Hematopoietic multipotent progenitor cell treated with erythropoietin and hydrocortisone succinate and interleukin-3 and kit ligand, for 17 days (in vitro differentiated cells): Measurements from ENCODE around the gene SKI.
"Not testable (repeated sequence)": the region's sequence is repeated elsewhere in the genome, so short reads cannot be mapped to it uniquely, and the experiment has no call there.

Experiments
- DNase-seq: peaks from one replicate; pipeline ENCODE4 v3.0.0-alpha.2; 2015; ENCODE audit warnings: low spot score

The SKI gene

GRCh38 chr1:2242814-2243725 lies 15.0 kb downstream of the SKI start:
- no peak for DNase-seq

GRCh38 chr1:2247045-2247394 lies 18.9 kb downstream of the SKI start:
- DNase-seq: not testable (repeated sequence)

GRCh38 chr1:2247760-2248126 lies 19.6 kb downstream of the SKI start:
- DNase-seq: no peak

- DNase-seq: no peak
These were observed 20.2 kb downstream of the SKI start for GRCh38 chr1:2248127-2248826.

GRCh38 chr1:2248854-2249558 lies 20.9 kb downstream of the SKI start:
- no peak for DNase-seq

- DNase-seq: no peak
These were observed 21.4 kb downstream of the SKI start for GRCh38 chr1:2249559-2249906.

- DNase-seq: no peak
These were observed 22.7 kb downstream of the SKI start for GRCh38 chr1:2250721-2251281.

- DNase-seq: no peak
These were observed 23.2 kb downstream of the SKI start for GRCh38 chr1:2251363-2251762.

GRCh38 chr1:2251786-2252185 lies 23.7 kb downstream of the SKI start:
- no peak for DNase-seq

GRCh38 chr1:2252423-2252822 lies 24.3 kb downstream of the SKI start:
- DNase-seq: no peak

GRCh38 chr1:2253036-2253796 lies 25.1 kb downstream of the SKI start:
- DNase-seq: no peak

- DNase-seq: no peak
These were observed 25.8 kb downstream of the SKI start for GRCh38 chr1:2253797-2254480.

- no peak for DNase-seq
These were observed 26.9 kb downstream of the SKI start for GRCh38 chr1:2255047-2255419.

GRCh38 chr1:2255420-2256369 lies 27.6 kb downstream of the SKI start:
- peak; percentile 15 for DNase-seq

GRCh38 chr1:2256435-2257244 lies 28.5 kb downstream of the SKI start:
- DNase-seq: no peak

GRCh38 chr1:2257245-2257627 lies 29.1 kb downstream of the SKI start:
- DNase-seq: no peak

- no peak for DNase-seq
These were observed 30.1 kb downstream of the SKI start for GRCh38 chr1:2258122-2258681.

GRCh38 chr1:2258996-2259395 lies 30.9 kb downstream of the SKI start:
- no peak for DNase-seq
